Esophagus muscularis mucosa (tissue), 3 donors: ENCODE data around the gene TGFBR1.

Experiments
- CTCF ChIP-seq, 3 experiments: fragments of 200-600 bp in 2 of 3; fragments of 450-650 bp in 1 of 3; sonication (generic) in 2 of 3; IDR thresholded peaks; one replicate each; pipeline ENCODE4 v1.5.1; 2017 to 2019; ENCODE audit warnings: antibody characterized with exemption in 3 of 3, mild to moderate bottlenecking in 2 of 3, moderate library complexity in 1 of 3
- POLR2A ChIP-seq: fragments of 450-650 bp; IDR thresholded peaks from one replicate; pipeline ENCODE4 v1.6.1; 2017; ENCODE audit warnings: antibody characterized with exemption, moderate library complexity, mild to moderate bottlenecking, low read depth
- POLR2AphosphoS5 ChIP-seq, 2 donors: sonication (generic); formaldehyde crosslinking; IDR thresholded peaks; one replicate each; pipeline ENCODE4 v1.6.1; 2017; ENCODE audit warnings: antibody characterized with exemption in 2 of 2

GRCh38 chr9:99190597-99191283 lies 85.8 kb downstream of the TGFBR1 start:
- TF ChIP-seq CTCF (IDR thresholded peaks at IDR 0.05) (no peak), POLR2AphosphoS5 (IDR thresholded peaks at IDR 0.05) (no peak), POLR2A (no peak)
